GM19238 (cell line): ENCODE data around the gene CDK8.

ENCODE experiments used
- DNase-seq: peaks from one replicate; pipeline ENCODE4 v3.0.0; 2011; ENCODE audit warnings: low spot score; ENCODE audit not compliant: insufficient read length

CDK8 gene

DNA sequence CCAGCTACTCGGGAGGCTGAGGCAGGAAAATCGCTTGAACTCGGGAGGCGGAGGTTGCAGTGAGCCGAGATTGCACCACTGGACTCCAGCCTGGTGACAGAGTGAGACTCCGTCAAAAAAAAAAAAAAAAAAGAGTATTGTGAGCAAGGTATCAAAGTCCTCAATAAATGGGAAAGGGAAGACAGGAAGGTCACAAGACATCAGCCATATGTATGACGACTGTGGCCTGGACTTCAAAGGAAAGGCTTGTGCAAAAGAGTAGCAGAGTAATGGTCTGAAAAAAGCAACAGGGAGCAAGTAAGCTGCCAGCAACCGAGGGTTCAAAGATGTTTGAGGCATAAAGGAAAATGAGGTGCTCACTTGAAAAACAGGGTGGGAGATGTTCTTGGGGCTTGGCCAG lies 187.5 kb downstream of the CDK8 start:
- no peak for DNase-seq

- no peak for DNase-seq
Observed at GRCh38 chr13:26442541-26442940, 188.6 kb downstream of the CDK8 start.

DNA sequence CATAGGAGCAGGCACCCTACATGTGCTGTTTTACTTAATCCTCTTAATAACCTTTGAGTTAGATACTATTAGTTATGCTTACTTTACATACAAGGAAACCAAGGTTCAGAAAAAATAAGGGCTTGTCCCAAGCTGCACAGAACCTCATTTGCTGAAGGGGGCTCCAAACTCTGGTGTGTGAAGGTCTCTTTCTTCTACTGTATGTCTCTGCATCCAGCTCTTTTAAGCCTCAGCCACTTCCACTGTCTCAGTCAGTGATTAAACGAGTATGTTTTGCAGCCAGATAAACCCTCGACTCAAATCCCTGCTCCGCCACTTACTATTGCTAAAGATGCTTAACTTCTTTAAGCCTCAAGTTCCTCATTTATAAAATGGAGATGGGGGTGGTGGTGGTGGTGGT lies 191.2 kb downstream of the CDK8 start:
- DNase-seq, result no peak

DNA sequence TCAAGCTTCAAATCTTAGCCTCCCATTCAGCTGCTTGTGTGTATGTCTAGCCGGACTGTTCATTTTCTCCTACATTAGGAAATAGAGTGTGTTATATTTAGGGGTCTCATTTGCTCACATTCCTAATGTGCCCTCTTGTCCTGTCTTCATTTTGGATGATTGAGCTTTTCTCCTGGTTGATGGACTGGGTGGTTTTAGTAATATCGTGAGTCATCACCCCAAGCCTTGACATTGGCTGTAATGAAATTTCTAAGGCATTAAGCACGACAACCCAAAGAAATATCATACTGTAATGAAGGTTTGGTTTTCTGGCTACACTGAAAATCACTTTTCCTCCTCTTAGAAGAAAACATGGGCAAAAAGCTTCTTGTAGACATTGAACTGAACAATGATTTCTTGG lies 192.8 kb downstream of the CDK8 start:
- DNase-seq, result no peak

- no peak for DNase-seq
Observed at GRCh38 chr13:26448032-26448431, 194.1 kb downstream of the CDK8 start.

DNA sequence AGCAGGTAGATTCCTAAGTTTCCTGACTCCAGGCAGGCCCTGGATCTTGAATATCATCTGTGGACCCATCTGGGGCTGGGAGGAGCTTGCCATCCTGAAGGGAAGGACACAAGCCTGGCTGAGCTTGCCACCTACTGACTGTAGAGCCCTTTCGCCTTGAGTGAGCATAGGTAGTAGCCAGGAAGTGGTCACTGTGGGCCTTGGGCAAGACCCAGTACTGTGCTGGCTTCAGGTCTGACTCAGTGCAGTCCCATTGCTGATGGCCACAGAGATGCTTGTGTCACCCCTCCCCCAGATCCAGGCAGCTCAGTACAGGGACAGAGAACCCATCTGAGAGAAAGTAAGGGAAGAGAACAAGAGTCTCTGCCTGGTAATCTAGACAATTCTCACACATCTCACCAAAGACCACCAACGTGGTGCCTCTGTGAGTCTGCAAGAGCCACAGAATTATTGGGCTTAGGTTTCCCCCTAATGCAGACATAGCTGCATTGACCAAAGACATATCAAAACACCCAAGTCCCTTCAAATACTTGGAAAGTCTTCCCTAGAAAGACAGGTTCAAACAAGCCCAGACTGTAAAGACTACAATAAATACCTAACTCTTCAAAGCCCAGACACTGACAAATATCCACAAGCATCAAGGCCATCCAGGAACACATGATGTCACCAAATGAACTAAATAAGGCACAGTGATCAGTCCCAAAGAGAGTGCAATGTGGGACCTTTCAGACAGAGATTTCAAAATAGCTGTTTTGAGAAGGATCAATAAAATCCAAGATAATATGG lies 195.3 kb downstream of the CDK8 start:
- no peak for DNase-seq
